Neutrophil (primary cell): ENCODE data around the gene CDHR3.

Source experiments
- H3K27ac ChIP-seq: fragments of 200-600 bp; sonication (generic); 2 replicates; pipeline ENCODE4 v1.5.1; 2016; ENCODE audit warnings: mild to moderate bottlenecking, moderate library complexity
- H3K27me3 ChIP-seq: fragments of 200-600 bp; sonication (generic); 2 replicates; pipeline ENCODE4 v1.6.0; 2016; ENCODE audit warnings: mild to moderate bottlenecking
- H3K36me3 ChIP-seq: fragments of 200-600 bp; sonication (generic); 2 replicates; pipeline ENCODE4 v1.5.1; 2017
- H3K4me1 ChIP-seq, 2 experiments: fragments of 200-600 bp in 1 of 2; sonication (generic) in 1 of 2; 1 replicate in 1 of 2; 2 replicates in 1 of 2; pipeline versions ENCODE4 v1.5.1 to v1.6.1; 2013 to 2016; ENCODE audit warnings: low read depth in 1 of 2, low read length in 1 of 2, mild to moderate bottlenecking in 1 of 2, moderate library complexity in 1 of 2; ENCODE audit not compliant: control insufficient read depth in 1 of 2, insufficient read depth in 1 of 2
- H3K4me3 ChIP-seq, 2 experiments: fragments of 200-600 bp in 1 of 2; sonication (generic) in 1 of 2; 1 replicate in 1 of 2; 2 replicates in 1 of 2; pipeline ENCODE4 v1.5.1; 2013 to 2016; ENCODE audit warnings: low read depth in 1 of 2, low read length in 1 of 2, mild to moderate bottlenecking in 1 of 2, moderate library complexity in 1 of 2
- H3K9me3 ChIP-seq: fragments of 200-600 bp; sonication (generic); 2 replicates; pipeline ENCODE4 v1.5.1; 2016
- TF ChIP-seq, protein P1 (sequence below): fragments of 200-600 bp; sonication (generic); IDR thresholded peaks from 2 replicates; pipeline ENCODE4 v1.5.1; 2016; ENCODE audit warnings: antibody characterized with exemption

CDHR3 gene

DNA sequence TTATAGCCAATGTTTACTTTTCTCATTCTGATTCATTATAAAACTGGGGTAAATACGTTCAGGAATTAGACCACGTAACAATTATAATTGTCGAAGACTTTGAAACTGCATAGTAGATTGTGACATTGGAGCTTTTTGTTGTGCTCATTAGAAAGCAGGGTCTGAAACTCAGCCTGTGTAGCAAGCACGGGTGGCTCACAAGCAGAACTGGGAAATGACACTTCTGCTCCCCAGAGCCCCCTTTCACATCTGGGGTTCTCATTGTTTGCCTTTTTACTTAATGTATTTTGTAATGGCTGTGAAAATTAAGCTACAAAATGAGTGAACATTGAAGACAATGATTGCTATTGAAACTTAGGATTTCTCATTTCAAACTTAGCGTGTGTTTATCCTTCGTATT, 72.9 kb downstream of the CDHR3 start:
- H3K27ac ChIP-seq = no peak overlapping the region
- no peak overlapping the region for H3K4me3 ChIP-seq
- TF ChIP-seq, protein P1, sequence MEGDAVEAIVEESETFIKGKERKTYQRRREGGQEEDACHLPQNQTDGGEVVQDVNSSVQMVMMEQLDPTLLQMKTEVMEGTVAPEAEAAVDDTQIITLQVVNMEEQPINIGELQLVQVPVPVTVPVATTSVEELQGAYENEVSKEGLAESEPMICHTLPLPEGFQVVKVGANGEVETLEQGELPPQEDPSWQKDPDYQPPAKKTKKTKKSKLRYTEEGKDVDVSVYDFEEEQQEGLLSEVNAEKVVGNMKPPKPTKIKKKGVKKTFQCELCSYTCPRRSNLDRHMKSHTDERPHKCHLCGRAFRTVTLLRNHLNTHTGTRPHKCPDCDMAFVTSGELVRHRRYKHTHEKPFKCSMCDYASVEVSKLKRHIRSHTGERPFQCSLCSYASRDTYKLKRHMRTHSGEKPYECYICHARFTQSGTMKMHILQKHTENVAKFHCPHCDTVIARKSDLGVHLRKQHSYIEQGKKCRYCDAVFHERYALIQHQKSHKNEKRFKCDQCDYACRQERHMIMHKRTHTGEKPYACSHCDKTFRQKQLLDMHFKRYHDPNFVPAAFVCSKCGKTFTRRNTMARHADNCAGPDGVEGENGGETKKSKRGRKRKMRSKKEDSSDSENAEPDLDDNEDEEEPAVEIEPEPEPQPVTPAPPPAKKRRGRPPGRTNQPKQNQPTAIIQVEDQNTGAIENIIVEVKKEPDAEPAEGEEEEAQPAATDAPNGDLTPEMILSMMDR = no peak
- H3K27me3 ChIP-seq = peaks cover 45% of the 10 kb centered on the region
- no peaks in the 10 kb centered on the region for H3K9me3 ChIP-seq
- H3K36me3 ChIP-seq = no peaks in the 10 kb centered on the region
- no peaks in the 10 kb centered on the region for H3K4me1 ChIP-seq

DNA sequence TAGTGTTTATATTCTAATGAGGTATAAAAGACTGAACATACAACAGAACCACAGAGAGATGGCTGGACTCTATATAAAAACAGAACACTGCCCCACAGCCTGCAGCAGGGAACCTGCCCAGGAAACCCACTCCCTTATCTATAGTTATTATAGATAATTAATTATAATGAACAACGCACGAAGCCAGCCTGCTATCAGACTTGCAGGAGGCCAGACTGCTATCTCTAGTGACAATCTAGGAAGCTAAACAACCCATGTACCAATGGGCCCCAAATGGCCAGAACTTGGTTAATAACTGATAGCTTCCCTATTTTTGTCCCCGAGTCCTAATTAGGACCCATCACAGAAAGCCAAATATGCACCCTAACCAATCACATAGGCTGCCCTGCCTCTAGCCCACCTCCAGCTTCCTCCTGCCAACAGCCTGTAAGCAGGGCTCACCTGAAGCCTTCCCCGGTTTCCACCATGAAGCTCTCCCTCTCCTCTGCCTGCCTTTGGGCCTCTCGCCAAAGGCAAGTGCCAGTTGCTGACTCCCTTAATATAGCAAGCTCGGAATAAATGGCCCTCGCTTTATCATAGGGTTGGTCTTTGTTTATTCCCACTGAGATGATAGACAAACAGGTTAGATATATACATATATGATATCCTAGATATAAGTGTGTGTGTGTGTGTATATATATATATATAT, 74.6 kb downstream of the CDHR3 start:
- H3K27me3 ChIP-seq = peaks cover 30% of the 10 kb centered on the region
- no peak overlapping the region for H3K4me3 ChIP-seq
- H3K9me3 ChIP-seq = no peaks in the 10 kb centered on the region
- H3K27ac ChIP-seq = no peak overlapping the region
- peaks cover under 1 to 1% of the 10 kb centered on the region in 2 experiments for H3K4me1 ChIP-seq
- TF ChIP-seq, protein P1 = no peak
- H3K36me3 ChIP-seq = no peaks in the 10 kb centered on the region

GRCh38 chr7:106038289-106038688, 75.2 kb downstream of the CDHR3 start:
- peaks cover 24% of the 10 kb centered on the region for H3K27me3 ChIP-seq
- H3K4me3 ChIP-seq = no peak overlapping the region
- H3K36me3 ChIP-seq = no peaks in the 10 kb centered on the region
- H3K9me3 ChIP-seq = no peaks in the 10 kb centered on the region
- TF ChIP-seq, protein P1 = no peak
- peaks cover 3% of the 10 kb centered on the region in 2 experiments for H3K4me1 ChIP-seq
- H3K27ac ChIP-seq = no peak overlapping the region

GRCh38 chr7:106038916-106039315, 75.9 kb downstream of the CDHR3 start:
- Histone ChIP-seq H3K4me3 (no peak overlapping the region), H3K27me3 (peaks cover 22% of the 10 kb centered on the region), H3K4me1 (peaks cover 3% of the 10 kb centered on the region in 2 experiments), H3K36me3 (no peaks in the 10 kb centered on the region), H3K27ac (no peak overlapping the region), H3K9me3 (no peaks in the 10 kb centered on the region)
- TF ChIP-seq, protein P1 = no peak

- H3K4me1 ChIP-seq = peaks cover 3% of the 10 kb centered on the region in 2 experiments
- H3K36me3 ChIP-seq = no peaks in the 10 kb centered on the region
- H3K27me3 ChIP-seq = peaks cover 21% of the 10 kb centered on the region
- no peaks in the 10 kb centered on the region for H3K9me3 ChIP-seq
- TF ChIP-seq, protein P1 = no peak
- no peak overlapping the region for H3K4me3 ChIP-seq
- no peak overlapping the region for H3K27ac ChIP-seq
These were observed 76.5 kb downstream of the CDHR3 start for GRCh38 chr7:106039486-106040060.
